Measurements from ENCODE around the gene NOC2L.
"Not testable (repeated sequence)": the region's sequence is repeated elsewhere in the genome, so short reads cannot be mapped to it uniquely, and the experiment has no call there.

The NOC2L gene

DNA sequence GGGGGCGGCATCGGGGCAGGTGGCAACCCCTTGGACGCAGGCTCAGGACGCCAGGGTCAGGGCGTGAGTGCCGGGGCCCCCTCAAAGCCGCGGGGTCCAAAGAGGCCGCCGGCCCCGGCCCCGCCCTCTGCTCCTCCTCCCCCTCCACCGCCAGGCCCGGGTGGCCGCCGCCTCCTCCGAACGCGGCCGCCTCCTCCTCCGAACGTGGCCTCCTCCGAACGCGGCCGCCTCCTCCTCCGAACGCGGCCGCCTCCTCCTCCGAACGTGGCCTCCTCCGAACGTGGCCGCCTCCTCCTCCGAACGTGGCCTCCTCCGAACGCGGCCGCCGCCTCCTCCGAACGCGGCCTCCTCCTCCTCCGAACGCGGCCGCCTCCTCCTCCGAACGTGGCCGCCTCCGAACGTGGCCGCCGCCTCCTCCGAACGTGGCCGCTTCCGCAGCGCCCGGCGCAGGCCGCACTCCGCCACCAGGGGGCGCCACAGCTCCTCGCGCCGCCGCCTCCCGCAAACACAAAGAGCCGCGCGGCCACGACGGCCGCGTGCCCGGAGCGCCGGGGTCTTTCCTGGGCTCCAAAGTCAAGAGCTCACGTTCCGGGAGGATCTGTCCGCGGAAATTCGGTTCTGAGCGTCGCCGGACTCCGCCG, 54.6 kb downstream of the NOC2L start:
- peak overlapping the region; percentile 28; the same call in 1 of the 2 replicates for H3K4me3 ChIP-seq (ENCODE audit: low read length)

DNA sequence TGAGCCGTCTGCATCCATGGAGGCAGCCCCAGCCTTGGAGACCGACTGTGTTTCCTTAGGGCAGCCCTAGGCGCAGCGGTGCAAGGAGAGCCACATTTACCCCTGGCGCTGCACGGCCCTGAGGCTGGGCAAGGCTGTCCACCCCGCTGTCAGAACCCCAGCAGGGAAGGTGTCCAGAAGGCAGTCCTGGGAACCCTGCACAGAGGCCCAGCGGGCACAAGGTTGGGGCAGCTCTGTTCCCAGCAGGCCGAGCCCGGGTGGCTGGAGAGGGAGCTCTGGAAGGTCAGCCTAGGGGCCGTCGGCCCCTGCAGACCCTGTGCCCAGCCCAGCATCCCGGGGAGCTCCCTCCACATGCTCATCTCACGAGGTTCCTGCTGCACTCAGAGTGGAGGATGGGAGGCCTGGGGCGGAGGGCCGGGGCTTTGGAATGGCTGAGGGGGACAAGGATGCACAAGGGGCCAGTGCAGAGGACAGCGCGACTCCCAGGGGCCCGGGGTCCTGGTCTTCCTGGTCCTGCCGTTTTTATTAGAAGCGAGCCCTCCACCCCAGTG, 55.3 kb downstream of the NOC2L start:
- no peak overlapping the region for H3K4me3 ChIP-seq (ENCODE audit: low read length)
- TF ChIP-seq ZNF274 (IDR thresholded peaks at IDR 0.05; ENCODE audit: low read depth, low read length) = no peak

More for the DNA sequence above, 54.6 kb downstream of the NOC2L start:
- TF ChIP-seq ZNF274 (IDR thresholded peaks at IDR 0.05; ENCODE audit: low read depth, low read length) = no peak

DNA sequence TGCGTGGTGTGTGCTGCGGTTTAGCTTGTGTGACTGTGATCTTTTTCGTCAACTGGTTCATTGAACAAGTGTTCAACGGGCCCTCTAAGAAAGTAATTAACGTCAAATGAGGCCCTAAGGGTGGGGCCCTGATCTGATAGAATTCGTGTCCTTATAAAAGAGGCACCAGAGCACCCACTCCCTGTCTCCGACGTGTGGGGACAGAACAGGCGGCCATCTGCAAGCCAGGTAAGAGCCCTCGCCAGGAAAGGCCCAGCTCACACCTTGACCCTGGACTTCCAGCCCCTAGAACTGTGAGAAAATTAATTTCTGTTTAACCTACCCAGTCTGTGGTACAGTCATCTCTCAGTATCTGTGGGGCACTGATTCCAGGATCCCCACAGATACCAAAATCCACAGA, 55.8 kb downstream of the NOC2L start:
- no peak for TF ChIP-seq ZNF274 (IDR thresholded peaks at IDR 0.05; ENCODE audit: low read depth, low read length)
- no peak overlapping the region for H3K4me3 ChIP-seq (ENCODE audit: low read length)

DNA sequence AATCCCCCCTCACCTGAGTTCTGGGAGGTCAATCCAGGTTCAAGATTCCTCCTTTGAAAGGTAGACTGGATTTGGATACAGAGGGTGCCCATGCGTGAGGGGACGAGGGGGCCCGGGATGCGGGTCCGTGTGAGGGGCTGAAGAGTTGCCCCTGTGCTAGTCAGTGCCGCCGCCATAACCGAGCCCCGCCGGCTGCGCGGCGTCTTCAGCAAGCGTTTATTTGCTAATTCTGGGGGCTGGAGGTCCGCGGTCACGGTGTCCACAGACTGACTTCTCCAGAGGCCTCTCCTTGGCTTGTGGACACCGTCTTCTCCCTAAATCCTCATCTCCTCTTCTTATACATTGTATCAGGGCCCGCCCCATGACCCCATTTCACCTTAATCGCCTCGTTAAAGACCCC, 56.3 kb downstream of the NOC2L start:
- TF ChIP-seq ZNF274 (IDR thresholded peaks at IDR 0.05; ENCODE audit: low read depth, low read length) = no peak

DNA sequence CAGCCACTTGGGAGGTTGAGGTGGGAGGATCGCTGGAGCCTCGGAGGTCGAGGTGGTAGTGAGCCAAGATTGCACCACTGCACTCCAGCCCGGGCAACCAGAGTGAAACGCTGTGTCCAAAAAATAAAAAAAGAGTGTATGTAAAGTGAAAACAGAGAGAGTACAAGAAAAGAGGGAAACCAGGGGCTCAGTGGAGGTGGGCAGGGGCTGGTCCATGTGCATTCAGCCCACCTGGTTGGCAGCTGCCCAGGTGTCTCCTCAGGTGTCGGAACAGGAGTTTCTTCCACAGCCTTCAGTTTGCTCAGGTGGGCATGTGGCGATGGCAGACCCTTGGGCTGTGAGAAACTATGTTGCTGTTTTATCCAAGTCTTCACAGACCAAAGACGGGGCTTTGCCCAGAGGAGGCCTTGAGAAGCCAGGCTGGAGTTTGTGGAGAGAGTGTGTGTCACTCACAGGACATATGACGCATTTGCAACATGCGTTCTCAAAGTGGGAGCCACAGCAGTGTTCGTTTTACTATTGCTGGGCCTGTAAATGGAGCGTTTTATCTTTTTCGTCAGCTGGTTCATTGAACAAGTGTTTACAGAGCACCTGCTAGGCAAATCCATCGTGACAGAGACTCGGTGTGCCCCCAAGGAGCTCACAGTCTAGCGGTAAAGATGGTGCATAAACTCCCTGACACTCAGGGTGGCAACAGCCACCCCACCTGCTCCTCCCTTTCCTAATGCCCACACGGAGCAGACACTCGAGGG, 57.8 kb downstream of the NOC2L start:
- H3K4me3 ChIP-seq (ENCODE audit: low read length) = no peak overlapping the region
- TF ChIP-seq ZNF274 (IDR thresholded peaks at IDR 0.05; ENCODE audit: low read depth, low read length) = no peak

More for the DNA sequence above, 56.3 kb downstream of the NOC2L start:
- H3K4me3 ChIP-seq (ENCODE audit: low read length) = no peak overlapping the region

DNA sequence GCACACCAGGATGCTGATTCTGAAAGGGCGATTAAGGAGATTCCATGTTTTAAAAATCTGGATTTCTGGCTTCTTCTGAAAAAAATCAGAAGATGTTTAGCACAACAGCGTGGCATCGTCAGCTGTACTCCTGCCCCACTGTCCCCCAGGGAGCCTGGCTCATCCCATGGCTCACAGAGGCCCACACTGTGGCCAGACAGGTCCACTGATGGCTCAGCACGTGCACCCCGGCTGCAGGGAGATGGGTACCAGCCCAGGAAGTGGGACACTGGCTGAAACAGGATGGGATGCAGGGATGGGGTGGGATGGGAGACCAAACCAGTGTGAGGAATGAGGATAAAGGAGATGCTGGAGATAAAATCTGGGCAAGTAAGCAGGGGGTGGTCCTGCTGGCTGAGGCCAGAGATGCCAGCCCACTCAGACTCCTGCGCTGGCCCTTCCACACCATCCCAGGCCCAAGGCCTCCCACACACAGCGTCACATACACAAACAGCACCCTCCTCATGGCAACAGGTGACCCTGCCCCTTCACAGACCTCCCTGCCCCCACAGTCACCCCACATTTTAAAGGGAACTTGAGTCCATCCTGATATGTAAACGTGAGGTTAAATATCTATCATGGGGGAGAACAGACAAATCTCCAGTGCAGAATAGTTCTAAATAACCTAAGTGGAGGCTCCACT, 59.3 kb downstream of the NOC2L start:
- TF ChIP-seq ZNF274 (IDR thresholded peaks at IDR 0.05; ENCODE audit: low read depth, low read length) = no peak
- no peak overlapping the region for H3K4me3 ChIP-seq (ENCODE audit: low read length)

DNA sequence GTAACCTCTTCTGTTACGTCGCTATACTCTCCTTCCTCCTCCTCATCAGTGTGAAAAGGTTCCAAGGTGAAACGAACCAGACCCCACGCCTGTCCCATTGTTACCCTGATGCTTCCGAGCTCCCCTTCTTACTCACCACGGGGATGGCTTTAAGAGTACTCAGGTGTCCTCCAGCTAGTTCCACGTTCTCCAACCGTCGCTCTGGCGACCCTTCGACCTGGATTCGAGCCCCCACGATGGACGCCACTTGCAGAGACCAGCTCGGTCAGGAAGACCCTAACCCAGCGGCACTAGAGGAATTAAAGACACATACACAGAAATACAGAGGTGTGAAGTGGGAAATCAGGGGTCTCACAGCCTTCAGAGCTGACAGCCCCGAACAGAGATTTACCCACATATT, 61.1 kb downstream of the NOC2L start:
- not testable (repeated sequence) for H3K4me3 ChIP-seq (ENCODE audit: low read length)

DNA sequence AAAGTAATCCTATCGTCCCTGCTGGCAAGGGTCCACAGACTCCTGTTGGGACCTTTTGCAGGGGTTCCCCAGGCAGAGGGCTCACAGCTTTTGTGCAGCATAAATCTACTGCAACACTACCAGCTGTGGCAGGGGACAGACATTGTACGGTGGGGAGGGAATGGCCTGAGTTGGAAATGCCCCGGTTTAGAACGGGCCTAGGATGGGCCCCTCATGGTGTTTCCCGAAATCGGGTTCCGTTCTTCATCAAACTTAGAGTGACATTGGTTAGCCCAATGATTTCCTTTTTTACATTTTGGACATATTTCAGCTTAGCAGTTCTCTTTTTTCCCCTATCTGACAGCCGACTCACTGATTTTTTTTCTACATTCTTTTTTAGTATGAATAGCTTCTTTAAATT, 61.8 kb downstream of the NOC2L start:
- TF ChIP-seq ZNF274 (IDR thresholded peaks at IDR 0.05; ENCODE audit: low read depth, low read length) = no peak
- H3K4me3 ChIP-seq (ENCODE audit: low read length) = no peak overlapping the region

Measured in GM08714 (cell line).